ENCODE data around the gene RNASE8. TPM values are rescaled to one million over a fixed set of nuclear protein-coding genes. Genes with fewer than 3 reads are reported as not detected.

RNASE8 gene
- total RNA-seq, 2 donors from 2014 or later = not detected

DNA sequence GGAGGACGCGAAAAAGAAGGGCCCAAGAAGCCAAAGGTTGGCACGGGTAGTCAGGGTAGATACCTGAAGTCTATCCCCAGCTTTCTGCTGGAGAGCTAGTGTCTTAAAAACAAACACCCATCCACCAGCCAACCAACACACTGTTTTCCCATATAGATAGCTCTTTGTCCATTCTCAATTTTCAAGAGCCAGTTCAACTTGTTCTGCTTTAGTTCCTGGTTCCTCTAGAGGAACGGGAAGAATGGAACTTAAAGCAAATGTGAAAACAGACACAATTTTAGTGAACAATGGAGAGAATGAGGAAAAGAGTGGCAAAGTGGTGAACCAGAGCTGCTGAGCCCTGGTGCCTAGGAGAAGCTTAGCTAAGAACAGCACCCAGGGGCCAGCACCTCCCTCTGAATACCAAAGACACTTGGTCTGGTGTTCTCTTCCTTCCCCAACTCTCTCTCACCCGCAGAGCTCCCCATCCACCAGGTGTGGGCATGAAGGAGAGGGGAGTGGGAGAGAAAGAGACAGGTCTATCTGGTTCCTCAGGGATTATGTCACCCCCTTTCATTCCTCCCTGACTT, 36.6 kb upstream of the RNASE8 start:
- TF ChIP-seq, protein P1, sequence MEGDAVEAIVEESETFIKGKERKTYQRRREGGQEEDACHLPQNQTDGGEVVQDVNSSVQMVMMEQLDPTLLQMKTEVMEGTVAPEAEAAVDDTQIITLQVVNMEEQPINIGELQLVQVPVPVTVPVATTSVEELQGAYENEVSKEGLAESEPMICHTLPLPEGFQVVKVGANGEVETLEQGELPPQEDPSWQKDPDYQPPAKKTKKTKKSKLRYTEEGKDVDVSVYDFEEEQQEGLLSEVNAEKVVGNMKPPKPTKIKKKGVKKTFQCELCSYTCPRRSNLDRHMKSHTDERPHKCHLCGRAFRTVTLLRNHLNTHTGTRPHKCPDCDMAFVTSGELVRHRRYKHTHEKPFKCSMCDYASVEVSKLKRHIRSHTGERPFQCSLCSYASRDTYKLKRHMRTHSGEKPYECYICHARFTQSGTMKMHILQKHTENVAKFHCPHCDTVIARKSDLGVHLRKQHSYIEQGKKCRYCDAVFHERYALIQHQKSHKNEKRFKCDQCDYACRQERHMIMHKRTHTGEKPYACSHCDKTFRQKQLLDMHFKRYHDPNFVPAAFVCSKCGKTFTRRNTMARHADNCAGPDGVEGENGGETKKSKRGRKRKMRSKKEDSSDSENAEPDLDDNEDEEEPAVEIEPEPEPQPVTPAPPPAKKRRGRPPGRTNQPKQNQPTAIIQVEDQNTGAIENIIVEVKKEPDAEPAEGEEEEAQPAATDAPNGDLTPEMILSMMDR (IDR thresholded peaks at IDR 0.05) = no peak
- Histone ChIP-seq H3K4me1 (ENCODE audit: control insufficient read depth in 1 of 2, low read depth in 2 of 2) (peaks cover 3 to 28% of the 10 kb centered on the region in 2 donors), H3K27me3 (replicated peaks; ENCODE audit: insufficient read depth) (no peaks in the 10 kb centered on the region), H3K4me3 (no peak overlapping the region), H3K27ac (no peak overlapping the region), H3K36me3 (peaks cover 39% of the 10 kb centered on the region), H3K9me3 (no peaks in the 10 kb centered on the region)
- no peak for DNase-seq (ENCODE audit: low spot score)
- no peak for ATAC-seq (ENCODE audit: insufficient number of reproducible peaks, low FRiP score, low read depth)

DNA sequence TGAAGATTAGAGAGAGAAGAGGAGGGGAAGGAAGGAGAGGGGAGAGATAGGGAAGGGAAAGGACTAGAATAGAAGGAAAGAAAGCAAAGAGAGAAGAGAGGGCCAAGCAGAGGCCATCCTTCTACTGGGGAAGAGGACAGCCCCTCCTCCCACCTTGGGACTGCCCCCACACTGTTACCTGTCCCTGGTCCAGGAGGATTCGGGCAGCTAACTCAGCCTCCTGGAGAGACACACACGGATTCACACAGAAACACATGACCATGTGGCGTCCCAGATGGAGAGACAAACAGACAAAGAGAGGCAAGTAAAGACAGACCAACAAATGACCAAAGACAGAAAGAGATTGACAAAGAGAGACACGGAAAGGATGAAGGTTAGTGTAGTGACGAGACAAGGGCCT, 34.9 kb upstream of the RNASE8 start:
- Histone ChIP-seq H3K36me3 (peaks cover 33% of the 10 kb centered on the region), H3K4me1 (ENCODE audit: control insufficient read depth in 1 of 2, low read depth in 2 of 2) (peaks cover 11 to 39% of the 10 kb centered on the region in 2 donors), H3K27me3 (replicated peaks; ENCODE audit: insufficient read depth) (no peaks in the 10 kb centered on the region), H3K9me3 (no peaks in the 10 kb centered on the region), H3K27ac (peak overlapping the region in 1 of 2 donors; percentile 94), H3K4me3 (no peak overlapping the region)
- ATAC-seq (ENCODE audit: insufficient number of reproducible peaks, low FRiP score, low read depth) (no peak), DNase-seq (ENCODE audit: low spot score) (no peak)
- TF ChIP-seq, protein P1 (IDR thresholded peaks at IDR 0.05) = no peak

DNA sequence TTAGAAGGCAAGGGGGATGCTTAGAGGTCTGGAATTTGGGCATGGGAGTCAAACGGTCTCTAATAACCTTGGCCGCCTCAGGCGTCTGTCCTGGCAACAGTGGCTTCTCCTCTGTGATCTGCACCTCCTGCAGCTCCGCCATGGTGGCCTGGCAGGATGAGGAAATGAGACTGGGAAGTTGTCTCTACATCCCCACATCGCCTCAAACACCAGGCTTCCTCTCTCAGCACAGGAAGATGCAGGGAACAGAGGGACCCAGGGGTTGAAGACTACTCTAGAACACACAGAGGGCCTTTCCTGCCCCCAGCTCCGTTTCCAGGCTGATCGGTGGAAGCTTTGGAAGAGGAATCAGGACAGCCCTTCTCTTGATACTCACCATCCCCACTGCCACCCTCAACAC, 34.4 kb upstream of the RNASE8 start:
- no peak overlapping the region for H3K4me3 ChIP-seq
- peaks cover 28% of the 10 kb centered on the region for H3K36me3 ChIP-seq
- DNase-seq (ENCODE audit: low spot score) (no peak), ATAC-seq (ENCODE audit: insufficient number of reproducible peaks, low FRiP score, low read depth) (no peak)
- H3K4me1 ChIP-seq (ENCODE audit: control insufficient read depth in 1 of 2, low read depth in 2 of 2) = peaks cover 11 to 39% of the 10 kb centered on the region in 2 donors
- H3K27me3 ChIP-seq (replicated peaks; ENCODE audit: insufficient read depth) = no peaks in the 10 kb centered on the region
- no peaks in the 10 kb centered on the region for H3K9me3 ChIP-seq
- TF ChIP-seq, protein P1 (IDR thresholded peaks at IDR 0.05) = no peak
- peak overlapping the region; percentile 89 to 94 for H3K27ac ChIP-seq

DNA sequence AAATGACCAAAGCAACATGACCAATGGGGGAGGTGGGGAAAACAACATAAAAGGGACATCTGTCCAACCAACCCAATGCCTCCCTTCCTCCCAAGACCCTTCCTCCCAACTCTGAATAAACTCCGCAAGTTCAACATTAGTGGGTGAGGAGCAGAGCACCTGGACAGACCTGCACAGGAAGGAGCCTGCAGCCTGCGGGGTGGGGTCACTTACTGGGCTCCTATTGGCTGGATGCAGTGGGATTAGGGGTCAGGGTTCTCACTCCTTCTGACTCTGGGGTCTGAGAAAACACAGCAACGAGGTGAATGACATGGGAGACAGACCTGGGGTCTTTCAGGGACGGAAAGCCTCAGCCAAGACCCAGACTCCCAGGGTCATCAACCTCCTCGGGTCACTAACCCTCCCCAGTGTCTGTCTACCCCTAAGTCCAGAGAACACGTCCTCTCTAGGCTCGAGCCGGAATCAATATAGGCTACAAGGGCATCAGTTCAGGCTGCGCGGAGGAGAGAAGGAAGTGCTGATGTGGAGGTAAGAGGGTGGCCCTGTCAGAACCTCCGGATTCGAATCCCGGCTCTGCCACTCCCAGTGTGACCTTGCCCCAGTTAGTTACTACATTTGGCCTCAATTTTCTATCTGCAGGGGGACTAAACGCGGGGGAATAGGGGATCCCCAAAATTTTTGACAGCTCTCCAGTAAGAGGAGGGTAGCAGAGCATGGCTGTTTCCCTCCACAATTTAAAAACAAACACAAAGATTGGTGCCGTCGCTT, 33.6 kb upstream of the RNASE8 start:
- Histone ChIP-seq H3K9me3 (no peaks in the 10 kb centered on the region), H3K27ac (peak overlapping the region; percentile 89 to 94), H3K27me3 (replicated peaks; ENCODE audit: insufficient read depth) (no peaks in the 10 kb centered on the region), H3K36me3 (peaks cover 23% of the 10 kb centered on the region), H3K4me1 (ENCODE audit: control insufficient read depth in 1 of 2, low read depth in 2 of 2) (peaks cover 11 to 39% of the 10 kb centered on the region in 2 donors), H3K4me3 (peak overlapping the region; percentile 99)
- no peak for ATAC-seq (ENCODE audit: insufficient number of reproducible peaks, low FRiP score, low read depth)
- TF ChIP-seq, protein P1 (IDR thresholded peaks at IDR 0.05) = no peak
- no peak for DNase-seq (ENCODE audit: low spot score)

DNA sequence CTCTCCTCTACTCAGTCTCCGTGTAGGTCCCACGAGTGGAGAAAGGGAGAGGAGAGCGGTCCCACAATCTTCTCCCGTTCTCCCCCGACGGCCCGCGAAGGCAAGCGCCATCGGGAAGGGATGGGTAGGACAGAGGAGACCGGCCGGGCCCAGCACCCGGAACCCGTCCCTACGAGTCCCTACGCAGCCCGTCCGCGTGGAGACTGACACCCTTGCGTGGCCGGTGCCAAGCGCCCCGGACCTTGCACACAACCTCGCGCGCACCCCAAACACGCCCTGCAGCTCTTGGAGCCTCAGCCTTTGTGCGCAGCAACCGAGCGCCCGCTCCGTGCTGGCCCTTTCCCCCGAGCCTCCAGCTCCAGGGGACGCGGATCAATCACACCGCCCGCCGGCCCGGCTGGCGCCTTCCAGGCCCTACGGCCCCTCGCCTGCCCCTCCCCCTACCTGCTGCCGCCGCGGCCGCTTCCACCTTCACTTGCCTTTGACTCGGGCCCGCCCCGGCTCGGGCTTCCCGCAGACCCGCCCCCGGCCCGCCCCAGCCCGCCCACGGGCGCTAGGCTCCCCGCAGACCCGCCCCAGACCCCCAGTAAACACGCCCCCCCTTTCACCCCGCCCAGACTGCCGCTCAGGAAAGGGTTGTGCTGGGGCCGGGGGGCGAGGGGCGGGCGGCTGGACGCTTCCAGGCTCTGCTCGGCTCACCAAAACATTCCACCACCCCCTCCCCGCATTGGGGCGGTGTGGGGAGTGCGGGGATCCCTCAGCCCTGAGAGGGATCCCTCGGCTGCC, 32.8 kb upstream of the RNASE8 start, which contains the start of gene NDRG2:
Gene NDRG2, minus strand, starts transcription at position 477 of the 786 bp plus-strand sequence. CDS start 1,746 bp downstream, outside the sequence.
- peak; percentile 26 for ATAC-seq (ENCODE audit: insufficient number of reproducible peaks, low FRiP score, low read depth)
- no peak for DNase-seq (ENCODE audit: low spot score)

More for the DNA sequence above, 32.8 kb upstream of the RNASE8 start, which contains the start of gene NDRG2:
- no peaks in the 10 kb centered on the region for H3K9me3 ChIP-seq
- no peaks in the 10 kb centered on the region for H3K27me3 ChIP-seq (replicated peaks; ENCODE audit: insufficient read depth)
- peak within 1 kb of the TSS; percentile 89 to 94 for H3K27ac ChIP-seq
- H3K36me3 ChIP-seq = peaks cover 15% of the 10 kb centered on the region
- peaks cover 11 to 39% of the 10 kb centered on the region in 2 donors for H3K4me1 ChIP-seq (ENCODE audit: control insufficient read depth in 1 of 2, low read depth in 2 of 2)
- TF ChIP-seq, protein P1 (IDR thresholded peaks at IDR 0.05) = no peak
- H3K4me3 ChIP-seq = peak within 1 kb of the TSS; percentile 99
